ENCODE measurements around the gene ZFYVE1.
A peak's percentile ranks its signal among the peaks of the same experiment; 100 is the strongest.
"Not testable (repeated sequence)": the region's sequence is repeated elsewhere in the genome, so short reads cannot be mapped to it uniquely, and the experiment has no call there.

ZFYVE1 gene

DNA sequence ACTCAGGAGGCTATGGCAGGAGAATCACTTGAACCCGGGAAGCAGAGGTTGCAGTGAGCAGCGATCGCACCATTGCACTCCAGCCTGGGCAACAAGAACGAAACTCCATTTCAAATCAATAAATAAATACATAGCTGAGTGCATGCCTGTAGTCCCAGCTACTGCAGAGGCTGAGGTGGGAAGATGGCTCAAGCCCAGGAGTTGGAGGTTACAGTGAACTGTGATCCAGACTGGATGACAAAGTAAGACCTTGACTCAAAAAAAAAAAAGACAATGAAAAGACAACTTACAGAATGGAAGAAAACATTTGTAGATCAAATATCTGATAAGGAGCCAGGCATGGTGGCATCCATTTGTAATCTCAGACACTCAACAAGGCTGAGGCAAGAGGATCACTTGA, 27.6 kb downstream of the ZFYVE1 start:
- no peak for DNase-seq

DNA sequence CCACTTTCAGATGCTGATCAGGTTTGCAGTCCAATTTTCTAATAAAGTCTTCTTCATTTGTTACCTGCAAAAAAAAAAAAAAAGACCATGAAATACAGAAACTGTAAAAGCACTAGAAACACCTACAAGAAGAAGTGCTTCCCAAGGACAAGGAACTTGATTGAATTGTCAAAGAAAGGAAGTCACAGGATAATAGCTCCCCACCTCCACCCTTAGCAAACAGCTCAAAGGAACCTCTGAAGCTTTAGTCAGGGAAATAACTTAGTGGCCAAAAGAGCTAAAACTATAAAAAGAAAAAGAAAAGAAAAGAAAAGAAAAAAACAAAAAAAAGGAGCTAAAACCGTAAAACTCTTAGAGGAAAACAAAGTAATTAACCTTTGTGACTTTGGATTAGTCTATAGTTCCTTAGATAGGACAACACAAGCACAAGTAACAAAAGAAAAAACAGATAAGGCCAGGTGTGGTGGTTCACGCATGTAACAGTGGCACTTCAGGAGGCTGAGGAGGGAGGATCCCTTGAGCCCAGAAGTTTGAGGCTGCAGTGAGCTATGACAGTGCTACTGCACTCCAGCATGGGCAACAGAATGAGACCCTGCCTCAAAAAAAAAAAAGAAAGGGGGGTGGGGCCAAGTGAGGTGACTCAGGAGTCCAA, 28.5 kb downstream of the ZFYVE1 start:
- DNase-seq = no peak

DNA sequence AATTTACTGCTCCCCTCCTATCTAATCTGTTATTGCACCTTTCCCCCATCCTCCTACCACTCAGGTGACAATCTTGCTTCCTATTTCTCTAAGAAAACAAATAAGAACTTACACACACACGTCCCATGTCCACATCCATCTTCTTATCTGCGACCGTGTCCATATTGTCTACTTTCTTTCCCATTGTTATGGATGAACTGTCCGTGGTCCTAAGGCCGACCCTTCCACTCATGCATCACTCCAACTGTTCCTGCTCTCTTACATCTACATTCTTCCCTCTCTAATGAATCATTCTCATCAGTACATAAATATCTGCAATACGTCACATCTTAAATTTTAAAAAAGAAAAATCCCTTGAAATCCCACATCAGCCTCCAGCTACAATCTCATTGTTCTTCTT, 30.0 kb downstream of the ZFYVE1 start:
- no peak for DNase-seq

DNA sequence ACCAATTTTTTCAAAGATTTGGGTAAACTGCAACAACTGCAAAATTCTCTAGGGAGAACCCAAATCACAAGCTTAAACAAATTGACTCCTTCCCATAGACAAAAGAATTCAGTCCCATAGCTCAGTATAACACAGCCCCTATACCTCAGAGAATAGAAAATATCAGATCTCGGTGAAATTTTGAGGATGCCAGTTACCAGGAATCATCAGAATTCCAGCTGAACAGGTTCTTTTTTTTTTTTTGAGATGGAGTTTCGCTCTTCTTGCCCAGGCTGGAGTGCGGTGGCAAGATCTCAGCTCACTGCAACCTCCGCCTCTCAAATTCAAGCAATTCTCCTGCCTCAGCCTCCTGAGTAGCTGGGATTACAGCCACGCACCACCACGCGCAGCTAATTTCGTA, 36.7 kb downstream of the ZFYVE1 start:
- DNase-seq = no peak

DNA sequence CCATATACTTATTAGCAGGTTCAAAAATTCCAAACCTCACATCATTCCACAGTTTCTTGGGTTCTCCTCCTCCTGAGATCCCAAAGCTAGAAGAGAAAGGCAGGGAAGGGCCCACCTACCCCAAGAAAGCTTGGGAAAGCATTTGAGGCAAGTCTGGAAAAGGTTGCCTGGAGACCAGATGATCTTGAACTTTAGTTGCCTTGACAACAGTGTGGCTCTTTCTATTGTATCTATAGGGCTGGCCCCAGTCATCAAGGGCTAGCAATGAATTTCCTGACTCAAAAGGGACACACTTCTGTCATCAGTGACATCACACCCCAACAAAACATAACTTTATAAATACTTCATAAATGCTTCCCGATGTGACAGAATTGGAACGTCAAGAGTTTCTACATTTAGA, 40.0 kb downstream of the ZFYVE1 start:
- DNase-seq = no peak

DNA sequence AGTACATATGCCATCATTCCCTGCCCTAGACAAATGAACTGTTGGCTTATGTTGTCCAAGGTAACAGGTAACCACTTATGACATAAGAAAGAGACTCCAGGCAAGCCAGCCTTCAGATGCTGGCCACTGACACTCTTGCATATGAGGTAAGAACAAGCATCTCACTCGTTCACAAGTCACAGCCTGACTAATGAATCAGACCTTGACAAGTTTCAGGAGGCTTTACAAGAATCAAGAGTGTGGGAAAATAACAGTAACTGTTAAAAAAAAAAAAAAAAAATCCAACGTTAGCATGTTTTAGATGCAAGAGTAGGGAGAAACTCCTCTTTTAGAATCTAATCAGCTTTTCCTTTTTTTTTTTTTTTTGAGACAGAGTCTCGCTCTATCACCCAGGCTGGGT, 40.7 kb downstream of the ZFYVE1 start:
- no peak for DNase-seq

DNA sequence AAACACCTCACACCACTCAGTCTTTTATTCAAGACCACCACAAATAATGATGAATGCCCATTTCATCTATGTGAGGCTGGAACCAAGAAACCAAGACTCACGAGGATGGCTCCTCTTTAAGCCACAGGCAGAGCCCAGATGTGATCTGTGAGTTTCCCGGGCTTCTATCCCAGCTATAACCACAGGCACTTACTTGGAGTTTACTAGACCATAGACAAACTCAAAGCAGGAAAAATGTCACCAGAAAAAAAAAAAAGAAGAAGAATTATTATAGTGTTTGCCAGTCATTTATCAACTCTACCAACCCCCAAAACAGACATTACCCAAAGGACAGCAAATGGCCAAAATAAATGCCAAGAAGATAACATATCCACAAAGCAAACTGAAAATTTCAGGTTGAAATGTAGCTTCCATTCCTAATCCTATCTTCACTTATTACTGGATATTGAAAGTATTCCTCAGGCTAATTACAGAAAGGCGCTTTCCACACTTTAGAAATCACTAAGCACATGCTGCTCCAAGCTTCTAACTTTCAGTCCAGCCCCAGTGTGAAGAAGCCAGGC, 44.7 kb downstream of the ZFYVE1 start:
- DNase-seq = no peak

DNA sequence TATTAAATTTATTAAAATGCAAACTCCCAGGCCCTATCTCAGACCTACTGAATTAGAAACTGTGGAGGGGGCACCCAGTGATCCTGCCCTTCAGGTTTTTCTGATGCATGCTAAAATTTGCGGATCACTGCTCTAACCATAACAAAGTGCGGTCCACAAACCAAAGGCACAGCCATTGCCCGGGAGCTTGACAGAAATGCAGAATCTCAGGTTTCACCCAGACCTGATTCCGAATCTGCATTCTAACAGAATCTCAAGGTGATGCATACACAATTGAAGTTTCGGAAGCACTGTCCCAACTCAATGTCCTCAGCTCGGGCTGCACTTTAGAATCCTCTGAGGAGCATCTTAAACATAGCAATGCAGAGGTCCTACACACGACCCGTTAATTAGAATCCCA, 46.0 kb downstream of the ZFYVE1 start:
- DNase-seq = no peak

DNA sequence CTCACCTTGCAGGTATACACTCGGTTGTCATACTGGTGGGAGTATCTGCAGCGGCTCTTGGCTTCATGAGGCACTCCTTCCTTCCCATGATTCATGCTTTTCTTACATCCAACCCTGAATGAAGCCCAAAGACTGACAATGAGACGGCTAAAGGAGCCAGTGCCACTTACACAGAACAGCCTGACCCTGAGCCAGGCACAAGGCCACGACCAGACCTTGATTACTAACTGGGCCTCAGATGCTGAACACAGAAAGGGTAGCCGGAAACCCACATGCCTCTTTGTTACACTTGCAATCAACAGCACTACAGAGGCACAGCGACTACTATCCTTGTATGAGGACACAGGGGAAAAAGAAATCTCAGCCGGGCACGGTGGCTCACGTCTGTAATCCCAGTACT, 48.0 kb downstream of the ZFYVE1 start:
- no peak for DNase-seq

DNA sequence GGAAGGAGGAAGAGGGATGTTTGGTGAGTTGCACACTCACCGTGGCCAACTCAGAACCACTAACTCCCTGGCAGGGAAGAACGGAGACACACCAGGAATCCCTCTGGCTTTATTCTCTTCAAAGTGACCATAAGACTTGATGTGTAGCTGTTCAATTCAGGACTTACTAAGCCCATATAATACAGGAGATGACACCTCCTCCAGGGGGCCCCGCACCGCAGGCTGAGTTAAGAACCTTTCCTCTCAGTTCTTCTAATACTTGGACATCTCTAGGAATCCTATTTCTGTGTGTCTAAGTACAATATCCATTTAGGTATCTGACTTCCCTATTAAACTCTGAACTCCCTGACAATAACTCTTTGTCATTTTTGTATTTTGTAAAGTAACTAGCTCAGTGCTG, 51.1 kb downstream of the ZFYVE1 start:
- no peak for DNase-seq

DNA sequence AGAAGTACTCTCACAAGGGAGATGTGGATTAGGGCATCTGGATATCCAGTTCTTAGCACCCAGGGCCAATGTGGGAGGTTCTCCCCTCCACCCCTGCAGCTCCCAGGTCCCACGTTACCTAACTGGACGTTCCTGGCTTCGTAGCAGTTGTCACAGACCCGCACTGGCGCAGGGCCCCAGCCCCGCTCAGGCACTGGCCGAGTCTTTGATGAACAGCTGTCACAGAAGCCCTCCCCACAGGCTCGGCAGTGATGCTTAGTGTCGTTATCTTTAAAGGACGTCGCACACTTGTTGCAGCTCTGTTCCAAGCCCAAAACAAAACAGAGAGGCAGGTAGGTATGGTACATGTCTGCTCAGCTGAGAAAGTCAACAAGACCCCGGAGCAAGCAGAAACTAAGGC, 52.2 kb downstream of the ZFYVE1 start:
- no peak for DNase-seq

DNA sequence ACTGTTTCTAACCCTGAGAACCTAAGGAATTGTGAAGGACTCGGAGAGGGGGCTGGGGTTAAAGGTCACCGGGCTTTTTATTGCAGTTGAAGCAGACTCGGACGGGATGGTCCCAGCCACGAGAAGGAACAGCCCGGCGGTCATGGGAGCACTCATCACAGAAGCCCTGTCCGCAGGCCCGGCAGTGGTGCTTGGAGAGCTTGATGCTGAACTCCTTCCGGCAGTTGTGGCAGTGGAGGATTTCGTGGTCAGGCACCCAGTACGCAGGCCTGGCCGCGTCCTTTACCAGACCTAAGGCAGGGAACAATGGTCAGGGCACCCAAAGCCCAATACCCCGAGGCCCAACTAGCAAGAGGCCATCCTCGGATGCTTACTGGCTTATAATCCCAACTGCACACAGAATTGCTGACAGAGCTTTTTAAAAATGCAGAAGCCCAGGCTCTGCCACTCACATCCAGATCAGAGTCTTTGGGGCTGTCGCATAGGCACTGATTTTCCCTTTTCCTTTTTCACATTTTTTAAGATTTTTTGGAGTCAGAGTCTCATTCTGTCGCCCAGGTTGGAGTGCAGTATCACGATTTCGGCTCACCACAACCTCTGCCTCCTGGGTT, 56.0 kb downstream of the ZFYVE1 start:
- DNase-seq = no peak

DNA sequence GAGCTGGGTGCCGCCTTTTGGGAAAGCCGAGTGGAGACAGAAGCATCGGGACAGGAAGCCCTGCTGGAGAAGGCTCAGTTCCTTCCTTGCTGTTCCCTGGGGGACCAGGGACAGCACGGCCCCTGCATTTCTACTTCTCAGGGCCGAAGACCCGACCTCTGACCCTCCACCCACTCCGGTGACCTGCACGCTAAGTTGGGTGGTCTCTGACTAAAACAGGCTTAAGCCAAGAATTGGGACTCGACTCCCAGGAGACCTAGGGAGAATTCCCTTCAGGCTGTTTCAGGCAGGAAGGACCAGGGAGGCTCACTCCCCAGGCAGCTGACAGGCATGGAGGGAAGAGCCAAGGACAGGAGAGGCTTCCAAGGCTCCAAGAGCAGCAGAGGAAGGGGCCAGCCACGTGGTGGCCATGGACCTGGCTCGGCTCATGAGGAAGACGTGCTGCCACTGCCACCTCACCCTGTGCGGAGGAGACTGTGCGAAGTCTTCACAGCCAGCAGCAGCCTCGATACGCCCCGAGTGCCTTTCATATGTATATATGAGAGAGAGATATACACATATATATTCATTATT, 56.8 kb downstream of the ZFYVE1 start:
- DNase-seq = no peak

DNA sequence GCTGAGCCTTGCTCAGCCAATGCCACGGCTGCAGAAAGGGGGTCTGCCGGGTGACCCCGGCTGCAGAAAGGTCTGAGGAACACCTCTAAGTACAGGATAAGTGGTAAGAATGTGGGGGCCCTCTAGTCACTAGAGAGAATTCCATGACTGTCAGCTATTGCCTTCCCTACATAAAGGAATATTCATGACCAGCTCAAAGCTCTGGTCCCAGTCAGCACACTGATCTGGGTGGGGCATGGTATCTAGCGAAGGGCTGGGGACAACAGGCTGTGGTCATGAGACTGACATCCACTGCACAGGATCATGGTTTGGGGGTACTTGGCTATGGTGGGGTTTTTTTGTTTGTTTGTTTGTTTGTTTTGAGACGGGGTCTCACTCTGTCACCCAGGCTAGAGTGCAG, 58.6 kb downstream of the ZFYVE1 start:
- no peak for DNase-seq

DNA sequence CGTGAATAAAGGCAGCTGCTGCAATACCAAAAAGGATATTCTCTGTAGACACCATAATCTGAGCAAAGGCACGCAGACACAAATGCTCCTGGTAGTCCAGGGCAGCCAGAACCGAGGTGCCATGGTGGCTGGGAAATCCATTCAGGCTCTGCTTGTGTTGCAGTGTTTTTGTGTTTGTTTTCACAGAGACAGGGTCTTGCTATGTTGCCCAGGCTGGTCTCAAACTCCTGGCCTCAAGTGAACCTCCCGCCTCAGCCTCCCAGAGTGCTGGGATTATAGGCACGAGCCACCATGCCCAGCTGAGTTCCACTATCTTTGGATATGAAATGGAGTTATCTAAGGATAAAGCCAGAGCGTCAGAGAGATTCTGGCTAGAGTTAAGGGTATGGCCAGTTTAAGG, 60.9 kb downstream of the ZFYVE1 start:
- no peak for DNase-seq

DNA sequence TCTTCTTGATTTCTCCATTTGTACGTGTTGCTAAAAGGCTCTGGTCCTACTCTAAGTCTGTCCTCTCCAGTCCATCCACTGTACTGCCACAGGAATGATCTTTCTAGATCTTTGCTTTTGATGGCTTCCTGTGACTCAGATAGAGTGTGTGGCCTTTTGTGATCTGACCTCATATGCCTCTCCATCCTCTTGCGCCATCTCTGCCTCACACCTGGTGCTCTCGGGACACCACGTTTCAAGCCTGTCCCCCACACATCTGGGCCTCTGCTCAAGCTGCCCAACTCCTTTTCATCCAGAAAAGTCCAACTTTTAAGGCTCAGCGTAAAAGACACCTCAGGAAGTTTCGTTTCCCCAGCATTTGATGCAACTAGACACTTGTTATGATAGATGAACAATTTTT, 61.7 kb downstream of the ZFYVE1 start:
- no peak for DNase-seq

DNA sequence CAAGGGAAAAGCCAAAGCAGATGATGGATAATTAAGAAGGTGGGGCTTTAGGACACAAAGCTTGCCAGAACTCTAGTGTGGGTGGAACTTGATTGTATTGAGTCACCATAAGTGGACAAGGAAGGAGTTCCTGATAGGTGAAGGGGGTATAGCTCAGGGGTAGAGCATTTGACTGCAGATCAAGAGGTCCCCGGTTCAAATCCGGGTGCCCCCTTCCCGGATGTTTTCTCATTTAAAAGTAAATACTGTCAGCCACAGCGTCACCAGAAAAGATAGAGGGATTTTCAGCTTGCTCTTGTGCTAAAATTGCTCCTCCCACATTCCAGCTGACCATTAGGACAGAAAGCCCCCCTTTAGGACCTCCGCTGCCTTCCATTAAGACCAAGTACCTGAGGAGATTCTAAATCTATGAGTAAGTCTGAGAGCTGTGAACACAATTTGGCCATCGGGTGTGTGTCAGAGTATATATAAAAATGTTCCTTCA, 64.0 kb downstream of the ZFYVE1 start:
- peak; percentile 94 for DNase-seq

DNA sequence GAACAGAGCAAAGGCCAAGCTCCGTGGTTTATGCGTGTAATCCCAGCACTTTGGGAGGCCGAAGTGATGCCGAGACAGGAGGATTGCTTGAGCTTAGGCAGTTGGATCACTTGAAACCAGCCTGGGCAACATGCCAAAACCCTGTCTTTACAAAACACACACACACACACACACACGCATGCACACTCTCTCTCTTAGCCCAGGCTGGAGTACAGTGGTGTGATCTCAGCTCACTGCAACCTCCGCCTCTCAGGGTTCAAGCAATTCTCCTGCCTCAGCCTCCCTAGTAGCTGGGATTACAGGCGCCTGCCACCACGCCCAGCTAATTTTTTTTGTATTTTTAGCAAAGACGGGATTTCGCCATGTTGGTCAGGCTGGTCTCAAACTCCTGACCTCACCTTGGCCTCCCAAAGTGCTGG, 64.6 kb downstream of the ZFYVE1 start:
- peak; percentile 66 for DNase-seq

DNA sequence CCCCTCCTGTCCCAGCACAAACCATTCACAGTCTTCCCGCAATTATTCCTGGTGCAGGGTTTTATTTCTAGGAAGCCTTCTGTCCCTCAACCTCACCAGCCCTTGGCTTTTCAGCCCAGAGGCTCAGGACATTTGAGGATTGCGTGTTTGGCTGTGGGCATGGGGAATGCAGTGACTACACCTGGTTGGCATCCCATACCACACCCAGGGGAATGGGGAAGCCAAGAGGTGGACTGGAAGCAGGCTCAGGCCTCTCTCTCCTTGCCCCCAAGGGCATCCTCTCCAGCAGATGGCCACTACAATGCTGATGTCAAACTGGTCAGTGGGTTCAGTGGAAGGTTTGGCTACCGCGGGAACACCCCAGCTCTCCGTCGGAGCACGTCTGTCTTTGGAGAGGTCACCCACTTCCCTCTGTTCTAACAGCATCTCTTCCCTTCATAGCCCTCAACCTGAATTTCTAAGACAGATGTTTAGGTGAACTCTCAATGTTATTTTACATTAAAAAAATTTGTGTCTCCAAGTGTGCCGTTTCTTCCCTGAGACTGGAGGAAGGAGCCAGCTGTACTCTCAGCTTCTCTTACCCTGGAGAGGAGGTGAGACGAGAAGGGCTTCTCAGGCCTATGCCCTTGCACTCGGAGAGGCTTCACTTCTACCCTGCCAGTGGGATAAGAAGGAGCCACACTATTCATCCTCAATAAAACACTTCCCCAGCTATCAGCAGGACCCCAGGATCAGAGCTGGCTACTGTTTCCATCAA, 65.1 kb downstream of the ZFYVE1 start:
- no peak for DNase-seq

DNA sequence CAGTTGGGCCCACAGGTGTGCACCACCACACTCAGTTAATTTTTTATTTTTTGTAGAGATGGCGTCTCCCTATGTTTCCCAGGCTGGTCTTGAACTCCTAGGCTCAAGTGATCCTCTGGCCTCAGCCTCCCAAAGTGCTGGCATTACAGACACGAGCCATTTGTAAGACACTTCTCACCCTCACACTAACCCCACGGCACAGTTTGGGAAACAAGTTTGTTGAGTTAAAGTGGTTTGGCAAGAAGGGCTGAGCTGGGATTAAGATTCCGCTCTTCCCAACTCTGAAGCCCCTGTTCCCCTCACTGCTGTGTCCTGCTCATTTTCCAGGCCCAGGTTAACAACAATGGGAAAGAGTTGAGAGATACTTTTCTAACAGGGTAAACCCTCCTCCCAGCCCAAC, 65.9 kb downstream of the ZFYVE1 start:
- not testable (repeated sequence) for DNase-seq

DNA sequence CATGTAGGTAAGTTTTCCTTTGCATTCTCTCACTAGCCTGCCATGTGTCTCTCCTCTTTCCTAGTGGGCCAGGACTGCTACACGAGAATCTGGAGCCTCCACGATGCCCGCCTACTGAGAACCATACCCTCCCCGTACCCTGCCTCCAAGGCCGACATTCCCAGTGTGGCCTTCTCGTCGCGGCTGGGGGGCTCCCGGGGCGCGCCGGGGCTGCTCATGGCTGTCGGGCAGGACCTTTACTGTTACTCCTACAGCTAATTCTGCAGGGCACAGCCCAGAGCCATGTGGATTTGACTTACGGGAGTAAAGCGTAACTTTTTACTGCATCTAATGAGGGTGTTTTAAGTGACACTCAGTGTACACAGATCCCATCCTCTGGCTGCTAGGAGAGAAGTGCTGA, 68.4 kb downstream of the ZFYVE1 start:
- DNase-seq = no peak

DNA sequence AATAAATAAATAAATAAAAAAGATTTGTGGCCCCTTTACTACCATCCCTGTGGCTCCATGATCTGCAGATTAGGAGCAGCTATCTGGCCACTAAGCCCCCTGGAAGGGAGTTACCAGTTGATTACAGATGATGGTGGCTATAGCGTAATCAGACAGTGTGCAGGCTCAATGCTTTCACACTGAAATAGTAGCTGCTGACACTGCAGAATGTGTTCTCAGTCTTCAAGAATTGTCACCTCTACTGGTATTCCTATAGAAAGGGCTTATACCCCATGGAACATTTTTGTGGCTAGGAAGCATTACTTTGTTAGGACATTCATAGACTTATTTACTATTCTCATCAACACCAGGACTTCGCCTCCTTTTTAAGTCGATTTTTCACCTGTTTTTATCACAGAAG, 69.7 kb downstream of the ZFYVE1 start:
- DNase-seq = no peak

DNA sequence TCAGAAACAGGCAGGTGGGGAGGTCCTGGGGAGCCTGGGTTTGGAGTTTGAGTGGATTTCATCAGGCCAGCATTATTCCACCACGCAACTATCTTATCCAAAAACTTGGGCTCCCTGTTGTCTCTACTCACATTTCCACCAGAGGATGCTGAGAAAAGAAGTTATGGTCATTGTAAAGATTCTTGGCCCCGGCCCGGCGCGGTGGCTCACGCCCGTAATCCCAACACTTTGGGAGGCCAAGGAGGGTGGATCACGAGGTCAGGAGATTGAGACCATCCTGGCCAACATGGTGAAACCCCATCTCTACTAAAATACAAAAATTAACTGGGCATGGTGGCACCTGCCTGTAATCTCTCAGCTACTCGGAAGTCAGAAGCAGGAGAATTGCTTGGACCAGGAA, 70.2 kb downstream of the ZFYVE1 start:
- not testable (repeated sequence) for DNase-seq

DNA sequence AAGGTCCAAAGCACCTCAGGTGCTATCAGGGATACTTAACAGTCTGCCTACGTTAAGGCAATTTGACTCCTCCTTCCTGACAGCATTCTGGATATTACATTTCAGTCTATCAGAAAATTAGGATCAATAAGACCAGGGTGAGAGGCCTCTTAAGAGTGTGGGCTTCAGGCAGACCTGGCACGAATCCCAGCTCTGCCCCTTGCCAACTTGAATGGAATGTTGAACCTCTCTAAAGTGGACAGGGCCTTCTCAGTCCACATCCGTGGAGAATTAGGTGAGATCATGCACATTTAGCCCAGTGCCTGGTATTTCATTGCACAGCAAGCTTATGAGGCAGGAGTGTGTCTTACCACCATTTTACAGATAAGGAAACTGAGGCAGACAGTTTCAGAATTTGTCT, 74.7 kb downstream of the ZFYVE1 start:
- DNase-seq = no peak

All from NCI-H69 (cell line).